Activated CD8-positive, alpha-beta memory T cell treated with anti-CD3 and anti-CD28 coated beads, Interleukin-2, amount 50 U/mL, for 48 hours (primary cell): ENCODE data around the gene ATP4B.
"Not testable (repeated sequence)": the region's sequence is repeated elsewhere in the genome, so short reads cannot be mapped to it uniquely, and the experiment has no call there.

ENCODE experiments used
- DNase-seq: peaks from one replicate; pipeline ENCODE4 v3.0.0-alpha.2; 2020

Gene ATP4B

DNA sequence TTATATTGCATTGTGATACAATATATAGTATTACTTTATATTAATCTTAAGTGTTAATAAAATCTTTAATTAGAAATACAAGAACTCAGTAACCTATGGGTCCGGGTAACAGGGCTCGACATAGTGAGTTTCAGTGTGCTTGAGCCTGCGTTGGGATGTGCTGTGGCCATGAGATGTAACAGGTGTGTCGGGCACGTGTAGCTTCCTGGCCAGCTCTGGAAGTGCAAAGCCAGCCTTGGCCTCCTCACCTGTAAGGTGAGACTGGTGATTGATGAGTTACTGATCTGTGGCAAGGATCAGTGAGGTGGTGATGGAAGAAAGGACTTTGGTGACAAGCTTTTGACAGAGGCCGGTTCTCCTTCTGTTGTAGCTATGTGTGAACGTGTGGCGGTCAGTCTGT lies 19.2 kb downstream of the ATP4B start:
- no peak for DNase-seq

- DNase-seq, result no peak
Measured at GRCh38 chr13:113638173-113638746, 19.7 kb downstream of the ATP4B start.

DNA sequence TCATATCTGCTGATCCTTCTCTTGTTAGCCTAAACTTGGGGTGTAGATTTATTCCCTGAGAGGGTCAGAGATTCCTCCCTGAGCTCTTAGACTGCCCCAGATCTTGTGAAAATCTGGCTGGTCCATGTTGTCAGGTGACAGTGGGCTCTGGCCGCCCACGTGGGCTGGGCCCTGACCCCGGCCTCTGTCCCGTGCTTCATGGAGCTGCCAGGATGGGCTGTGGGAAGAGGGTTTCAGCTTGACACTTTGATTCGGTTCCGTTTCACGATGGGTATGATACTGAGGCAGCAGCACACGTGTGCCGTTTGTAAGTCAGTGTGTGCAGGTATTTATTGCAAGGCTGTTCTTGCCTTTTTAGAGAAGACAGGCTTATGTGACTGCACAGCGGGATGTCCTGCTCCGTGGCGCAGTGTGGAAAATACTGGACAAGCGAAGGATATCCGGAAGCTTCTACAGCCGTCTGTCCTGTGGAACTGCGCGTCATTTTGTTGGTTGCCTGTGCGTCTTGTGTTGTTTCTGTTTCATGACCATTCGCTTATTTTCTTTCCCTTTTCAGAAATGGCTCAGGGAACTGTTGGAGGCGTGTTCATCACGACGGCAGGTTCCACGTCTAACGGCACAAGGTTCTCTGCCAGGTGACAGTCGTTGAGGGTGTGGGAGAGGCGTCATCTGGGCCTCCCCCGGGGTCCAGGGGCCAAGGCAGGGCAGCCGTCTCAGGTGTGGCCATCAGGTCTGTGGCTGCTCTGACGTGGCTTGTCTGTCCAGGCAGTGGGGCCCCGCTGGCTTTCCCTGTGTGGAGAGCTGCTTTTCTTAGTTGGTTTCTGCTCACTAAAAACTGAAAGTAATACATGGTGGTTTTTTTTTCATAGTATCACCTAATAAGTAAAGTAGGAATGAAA lies 20.5 kb downstream of the ATP4B start:
- no peak for DNase-seq

GRCh38 chr13:113636266-113636963 lies 21.6 kb downstream of the ATP4B start:
- no peak for DNase-seq

DNA sequence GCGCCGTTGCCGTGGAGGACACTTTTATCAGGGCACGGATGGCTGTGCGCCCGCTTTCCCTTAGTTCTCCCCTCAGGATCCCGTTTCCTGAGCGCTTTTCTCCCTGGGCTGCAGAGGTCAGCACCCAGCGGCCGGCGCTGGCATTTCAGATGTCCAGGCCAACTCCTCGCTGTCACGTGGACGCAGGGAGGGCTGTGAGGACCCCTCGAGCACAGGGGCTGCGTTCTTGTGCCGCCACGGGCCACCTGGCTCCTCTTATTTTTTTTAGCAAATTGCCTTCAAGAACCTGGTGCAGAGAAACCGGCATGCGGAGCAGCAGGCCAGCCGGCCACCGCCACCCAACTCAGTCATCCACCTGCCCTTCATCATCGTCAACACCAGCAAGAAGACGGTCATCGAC lies 22.3 kb downstream of the ATP4B start:
- no peak for DNase-seq

GRCh38 chr13:113635048-113635420 lies 23.0 kb downstream of the ATP4B start:
- no peak for DNase-seq

- no peak for DNase-seq
Measured at GRCh38 chr13:113634279-113635047, 23.5 kb downstream of the ATP4B start.

DNA sequence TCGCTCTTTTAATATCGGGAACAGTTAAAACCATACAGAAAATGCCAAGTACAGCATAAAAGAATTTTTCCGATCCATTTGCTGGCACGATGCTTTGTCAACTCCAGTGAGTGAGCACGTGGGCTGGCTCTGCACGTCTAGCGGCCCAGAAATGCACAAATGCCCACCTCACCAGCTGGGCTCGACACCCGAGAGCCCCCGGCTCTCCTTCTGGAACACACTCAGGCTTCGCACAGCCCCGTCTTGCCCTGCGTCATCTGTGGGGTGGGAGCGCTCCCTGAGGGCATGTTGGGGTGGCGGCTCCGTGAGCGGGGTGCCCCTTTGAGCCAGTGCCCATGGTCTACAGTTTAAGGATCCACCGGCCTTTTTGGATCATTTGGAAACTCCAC lies 24.5 kb downstream of the ATP4B start:
- no peak for DNase-seq

DNA sequence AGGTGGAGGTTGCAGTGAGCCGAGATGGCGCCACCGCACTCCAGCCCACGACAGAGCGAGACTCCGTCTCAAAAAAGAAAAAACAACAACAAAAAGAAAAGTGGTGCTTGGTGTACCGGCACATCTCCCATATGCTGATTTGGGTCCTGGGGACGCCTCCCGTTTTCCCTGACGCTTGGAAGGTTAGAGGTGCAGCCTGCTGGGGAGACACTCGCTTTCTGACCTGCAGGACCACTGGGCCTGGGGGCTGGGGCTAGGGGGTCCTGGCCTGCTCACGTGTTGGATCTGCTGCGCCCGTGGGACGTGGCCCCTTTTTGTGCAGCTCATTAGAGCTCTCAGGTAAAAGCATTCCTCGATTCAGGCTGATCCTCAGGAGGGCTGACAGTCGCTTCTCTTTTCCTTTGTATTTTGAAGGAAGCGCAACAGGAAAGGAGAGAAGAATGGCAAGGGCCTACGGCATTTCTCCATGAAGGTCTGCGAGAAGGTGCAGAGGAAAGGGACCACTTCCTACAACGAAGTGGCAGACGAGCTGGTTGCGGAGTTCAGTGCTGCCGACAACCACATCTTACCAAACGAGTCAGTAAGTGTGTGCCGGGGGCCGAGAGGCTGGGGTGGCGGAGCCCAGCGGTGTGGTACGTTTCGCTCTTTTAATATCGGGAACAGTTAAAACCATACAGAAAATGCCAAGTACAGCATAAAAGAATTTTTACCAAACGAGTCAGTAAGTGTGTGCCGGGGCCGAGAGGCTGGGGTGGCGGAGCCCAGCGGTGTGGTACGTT lies 25.1 kb downstream of the ATP4B start:
- no peak for DNase-seq

GRCh38 chr13:113631341-113632095 lies 26.5 kb downstream of the ATP4B start:
- no peak for DNase-seq

DNA sequence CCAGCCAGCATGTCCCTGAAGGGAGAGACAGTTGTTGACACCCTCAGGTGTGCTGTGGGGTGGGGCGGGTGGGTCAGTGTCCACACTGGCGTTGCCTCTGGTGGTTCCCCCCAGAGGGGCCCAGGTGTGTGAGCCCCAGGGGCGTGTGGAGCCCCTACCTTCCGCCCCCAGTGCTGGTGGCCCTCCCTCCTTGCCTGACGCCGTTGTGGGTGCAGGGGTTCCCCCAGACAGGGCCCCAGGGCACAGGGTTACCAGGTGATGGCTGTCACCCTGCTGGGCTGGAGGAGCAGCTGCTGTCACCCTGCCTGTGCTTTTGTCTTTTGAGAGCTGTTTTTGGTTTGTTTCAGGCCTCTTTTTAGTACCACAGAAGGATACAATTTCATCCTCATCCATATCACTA lies 27.2 kb downstream of the ATP4B start:
- DNase-seq, result no peak

DNA sequence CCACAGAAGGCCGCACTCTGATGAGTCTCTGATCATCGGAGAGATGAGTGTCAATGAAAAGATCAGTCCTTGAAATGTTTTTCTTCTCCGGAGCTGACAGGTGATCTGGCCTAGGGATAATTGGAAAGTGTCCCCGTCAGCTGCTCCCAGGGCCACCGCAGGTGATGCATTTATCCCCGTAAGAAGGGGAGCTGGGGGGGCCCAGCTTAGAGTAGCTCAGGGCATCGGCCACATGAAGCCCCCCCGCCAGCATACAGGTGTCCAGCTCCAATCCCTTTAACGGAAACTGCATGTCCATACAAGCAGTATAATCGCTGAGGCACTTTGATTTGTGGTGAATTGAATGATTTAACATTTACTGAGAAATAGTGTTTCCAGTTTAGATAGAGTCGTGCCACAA lies 27.7 kb downstream of the ATP4B start:
- no peak for DNase-seq

DNA sequence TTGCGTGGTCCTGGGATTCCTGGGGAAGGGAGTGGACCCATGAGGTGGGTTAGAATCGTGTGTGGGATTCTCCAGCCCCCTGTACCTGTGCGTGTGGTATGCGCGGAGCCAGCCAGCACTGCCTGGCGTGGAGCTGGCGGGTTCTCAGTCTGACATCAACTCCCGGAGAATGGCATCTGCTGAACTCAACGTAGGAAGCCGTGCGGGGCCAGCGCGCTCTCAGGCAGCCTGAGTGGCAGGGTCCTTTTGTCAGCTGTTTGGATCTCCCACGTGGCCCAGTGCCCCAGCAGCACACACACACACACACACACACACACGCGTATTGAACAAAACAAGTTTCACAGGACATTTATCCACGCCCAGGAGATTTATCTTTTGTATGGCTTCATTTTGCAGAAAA lies 28.1 kb downstream of the ATP4B start:
- no peak for DNase-seq

GRCh38 chr13:113628291-113629270 lies 29.4 kb downstream of the ATP4B start:
- no peak for DNase-seq

- no peak for DNase-seq
Measured at GRCh38 chr13:113627136-113627535, 30.9 kb downstream of the ATP4B start.

GRCh38 chr13:113625965-113626721 lies 31.9 kb downstream of the ATP4B start:
- no peak for DNase-seq

DNA sequence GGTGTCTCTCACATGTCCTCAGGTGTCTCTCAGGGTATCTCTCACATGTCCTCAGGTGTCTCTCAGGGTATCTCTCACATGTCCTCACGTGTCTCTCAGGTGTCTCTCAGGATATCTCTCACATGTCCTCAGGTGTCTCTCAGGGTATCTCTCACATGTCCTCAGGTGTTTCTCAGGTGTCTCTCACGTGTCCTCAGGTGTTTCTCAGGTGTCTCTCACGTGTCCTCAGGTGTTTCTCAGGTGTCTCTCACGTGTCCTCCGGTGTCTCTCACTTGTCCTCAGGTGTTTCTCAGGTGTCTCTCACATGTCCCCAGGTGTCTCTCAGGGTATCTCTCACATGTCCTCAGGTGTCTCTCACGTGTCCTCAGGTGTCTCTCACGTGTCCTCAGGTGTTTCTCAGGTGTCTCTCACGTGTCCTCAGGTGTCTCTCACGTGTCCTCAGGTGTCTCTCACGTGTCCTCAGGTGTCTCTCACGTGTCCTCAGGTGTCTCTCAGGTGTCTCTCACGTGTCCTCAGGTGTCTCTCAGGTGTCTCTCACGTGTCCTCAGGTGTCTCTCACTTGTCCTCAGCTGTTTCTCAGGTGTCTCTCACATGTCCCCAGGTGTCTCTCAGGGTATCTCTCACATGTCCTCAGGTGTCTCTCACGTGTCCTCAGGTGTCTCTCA lies 33.2 kb downstream of the ATP4B start:
- not testable (repeated sequence) for DNase-seq

DNA sequence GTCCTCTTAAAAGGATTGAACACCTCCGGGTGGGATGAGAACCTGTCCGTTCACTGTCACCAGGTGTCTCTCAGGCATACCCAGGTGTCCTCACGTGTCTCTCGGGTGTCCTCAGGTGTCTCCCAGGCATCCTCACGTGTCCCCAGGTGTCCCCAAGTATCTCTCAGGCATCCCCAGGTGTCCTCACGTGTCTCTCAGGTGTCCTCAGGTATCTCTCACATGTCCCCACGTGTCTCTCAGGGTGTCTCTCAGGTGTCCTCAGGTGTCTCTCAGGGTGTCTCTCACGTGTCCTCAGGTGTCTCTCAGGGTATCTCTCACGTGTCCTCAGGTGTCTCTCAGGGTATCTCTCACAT lies 33.8 kb downstream of the ATP4B start:
- DNase-seq, result no peak
